ENCODE data around the gene POLR3H.

DNA sequence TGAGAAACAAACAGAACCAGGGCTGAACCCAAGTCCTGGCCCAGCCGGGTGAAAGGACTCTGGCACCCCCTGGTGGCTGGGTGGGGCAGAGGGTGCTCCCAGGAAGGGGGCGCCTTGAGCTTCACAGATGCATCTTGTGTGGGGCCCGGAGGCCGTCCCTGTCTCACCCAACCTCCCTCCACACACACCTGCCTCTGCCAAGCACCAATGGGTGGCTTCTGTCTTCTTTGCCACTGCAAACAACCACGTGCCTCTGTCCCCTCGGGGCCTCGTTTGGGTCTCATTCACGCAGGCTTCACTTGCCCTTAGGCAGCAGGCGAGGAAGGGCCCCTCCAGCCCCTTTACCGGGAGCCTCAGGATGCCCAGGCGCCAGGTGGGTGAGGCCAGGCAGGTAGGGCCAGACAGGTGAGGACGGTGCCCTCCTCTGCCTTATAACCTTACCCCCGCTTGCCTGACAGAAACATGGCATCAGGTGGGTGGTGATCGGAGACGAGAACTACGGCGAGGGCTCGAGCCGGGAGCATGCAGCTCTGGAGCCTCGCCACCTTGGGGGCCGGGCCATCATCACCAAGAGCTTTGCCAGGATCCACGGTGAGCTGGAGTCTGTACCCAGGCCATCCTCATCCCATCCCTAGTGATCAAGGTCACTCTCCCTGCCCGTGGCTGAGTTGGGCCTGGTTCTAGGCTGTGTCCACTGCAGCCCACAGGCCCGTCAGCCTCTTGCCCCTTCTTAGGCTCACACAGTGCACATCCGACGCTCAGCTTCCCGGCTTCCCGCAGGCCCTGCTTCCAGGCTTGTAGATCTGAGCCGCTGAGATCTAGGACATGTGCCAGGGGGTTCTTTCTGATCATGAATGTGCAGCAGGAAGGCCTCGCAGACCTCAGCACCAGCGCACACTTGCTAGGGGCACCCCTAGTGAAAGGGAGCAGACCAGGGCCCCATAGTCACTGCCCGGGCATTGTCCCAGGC, 17.2 kb downstream of the POLR3H start:
- TF ChIP-seq GATA2 (IDR thresholded peaks at IDR 0.05; ENCODE audit: low read depth, low read length): no peak
- TF ChIP-seq GATA3 (IDR thresholded peaks at IDR 0.05; ENCODE audit: low read depth, low read length): no peak

Measured in SH-SY5Y (cell line).